ENCODE measurements around the gene STXBP1. TPM values are rescaled to one million over a fixed set of nuclear protein-coding genes. Genes with fewer than 3 reads are reported as not detected.

STXBP1 gene
- total RNA-seq, 2 experiments from 2014 or later = 1.9 to 3.4 TPM

DNA sequence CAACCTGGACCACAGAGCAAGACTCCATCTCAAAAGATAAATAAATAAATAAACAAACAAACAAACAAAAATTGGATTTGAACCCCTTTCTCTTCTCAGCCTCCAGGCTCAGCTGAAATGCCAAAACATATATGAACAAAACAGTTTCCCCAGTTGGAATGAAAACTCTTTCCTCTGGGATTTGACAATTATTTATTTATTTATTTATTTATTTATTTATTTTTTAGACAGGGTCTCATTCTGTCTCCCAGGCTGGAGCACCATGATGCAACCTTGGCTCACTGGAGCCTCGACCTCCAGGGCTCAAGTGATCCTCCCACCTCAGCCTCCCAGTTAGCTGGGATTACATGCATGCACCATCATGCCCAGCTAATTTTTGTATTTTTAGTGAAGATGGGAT is 6.0 kb upstream of the STXBP1 start:
- no peak for DNase-seq
- CTCF ChIA-PET = no interaction called here
- Histone ChIP-seq H3K4me3 (ENCODE audit: low read length) (no peak overlapping the region), H3K4me1 (ENCODE audit: insufficient read depth, low read length) (peaks cover 17% of the 10 kb centered on the region), H3K9me3 (ENCODE audit: control insufficient read depth in 1 of 2, insufficient read depth in 1 of 2, low read length in 2 of 2) (no peaks in the 10 kb centered on the region), H3K36me3 (ENCODE audit: insufficient read depth, low read length) (no peaks in the 10 kb centered on the region), H3K27me3 (ENCODE audit: control insufficient read depth in 1 of 2, insufficient read depth in 2 of 2, low read length in 2 of 2) (peaks cover 6 to 8% of the 10 kb centered on the region in 2 experiments), H3K27ac (ENCODE audit: low read depth in 1 of 2, low read length in 2 of 2) (no peak overlapping the region)
- POLR2A ChIA-PET = no interaction called here
- Mint-ChIP-seq H3K27me3 (peaks cover 37% of the 10 kb centered on the region), H3K4me3 (no peak overlapping the region), H3K36me3 (ENCODE audit: low read depth) (no peaks in the 10 kb centered on the region), H3K9me3 (no peaks in the 10 kb centered on the region), H3K4me1 (ENCODE audit: low read depth) (peaks cover 15% of the 10 kb centered on the region), H3K27ac (no peak overlapping the region)
- intact Hi-C loops (cut with DNase I, micrococcal nuclease) = no loop called here
- no peak for TF ChIP-seq CTCF (IDR thresholded peaks at IDR 0.05)
- ATAC-seq (ENCODE audit: poor library complexity) = no peak

GRCh38 chr9:127608104-127608966 is 3.7 kb upstream of the STXBP1 start:
- DNase-seq (peak; percentile 50 to 93 (median 72)), ATAC-seq (ENCODE audit: poor library complexity) (peak; percentile 60)
- H3K36me3 ChIP-seq (ENCODE audit: insufficient read depth, low read length) = no peaks in the 10 kb centered on the region
- peak overlapping the region; percentile 66 for H3K4me3 ChIP-seq (ENCODE audit: low read length)
- CTCF ChIA-PET = interaction anchor here (0.8 to 1.7 kb wide), 2 partner anchors 19 to 105 kb away, joined by 3 to 6 read pairs; no protein-coding TSS in a partner anchor
- H3K36me3 Mint-ChIP-seq (ENCODE audit: low read depth) = peaks cover 6% of the 10 kb centered on the region
- no peak overlapping the region for H3K27ac ChIP-seq (ENCODE audit: low read depth in 1 of 2, low read length in 2 of 2)
- peak overlapping the region; percentile 74 for H3K27ac Mint-ChIP-seq
- POLR2A ChIA-PET = interaction anchor here (0.5 to 1.3 kb wide), 8 partner anchors 10 to 170 kb away, joined by 3 to 4 read pairs (median 3); partner anchors contain the start of gene SH2D3C
- peak overlapping the region; percentile 86 for H3K4me3 Mint-ChIP-seq
- TF ChIP-seq CTCF (IDR thresholded peaks at IDR 0.05) = no peak
- peaks cover 31% of the 10 kb centered on the region for H3K4me1 ChIP-seq (ENCODE audit: insufficient read depth, low read length)
- H3K4me1 Mint-ChIP-seq (ENCODE audit: low read depth) = peaks cover 26% of the 10 kb centered on the region
- peaks cover 3 to 8% of the 10 kb centered on the region in 2 experiments for H3K27me3 ChIP-seq (ENCODE audit: control insufficient read depth in 1 of 2, insufficient read depth in 2 of 2, low read length in 2 of 2)
- H3K27me3 Mint-ChIP-seq = peaks cover 42% of the 10 kb centered on the region
- H3K9me3 Mint-ChIP-seq = no peaks in the 10 kb centered on the region
- intact Hi-C loops (cut with DNase I, micrococcal nuclease) = no loop called here
- no peaks in the 10 kb centered on the region for H3K9me3 ChIP-seq (ENCODE audit: control insufficient read depth in 1 of 2, insufficient read depth in 1 of 2, low read length in 2 of 2)

- Histone ChIP-seq H3K27ac (ENCODE audit: low read depth in 1 of 2, low read length in 2 of 2) (no peak overlapping the region), H3K9me3 (ENCODE audit: control insufficient read depth in 1 of 2, insufficient read depth in 1 of 2, low read length in 2 of 2) (no peaks in the 10 kb centered on the region), H3K4me1 (ENCODE audit: insufficient read depth, low read length) (peaks cover 35% of the 10 kb centered on the region), H3K36me3 (ENCODE audit: insufficient read depth, low read length) (no peaks in the 10 kb centered on the region), H3K27me3 (ENCODE audit: control insufficient read depth in 1 of 2, insufficient read depth in 2 of 2, low read length in 2 of 2) (peaks cover 0 to 8% of the 10 kb centered on the region in 2 experiments), H3K4me3 (ENCODE audit: low read length) (peak overlapping the region; percentile 57)
- no peak for TF ChIP-seq CTCF (IDR thresholded peaks at IDR 0.05)
- intact Hi-C loops (cut with DNase I, micrococcal nuclease) = loop anchor here (5.0 to 10.0 kb wide), 4 partner anchors 103 to 306 kb away; partner anchors contain the start of genes PTRH1 (in 2 of the 2), TTC16 (in 2 of the 2) and ST6GALNAC4 (in 1 of the 2)
- peak overlapping the region; percentile 45 for H3K27ac Mint-ChIP-seq
- POLR2A ChIA-PET = interaction anchor here (0.7 to 1.4 kb wide), 4 partner anchors 104 to 306 kb away, joined by 3 to 4 read pairs (median 3); partner anchors contain the start of genes PTRH1, TOR2A and TTC16
- ATAC-seq (ENCODE audit: poor library complexity) (peak; percentile 10), DNase-seq (no peak)
- H3K4me3 Mint-ChIP-seq = peak overlapping the region; percentile 99
- H3K27me3 Mint-ChIP-seq = peaks cover 47% of the 10 kb centered on the region
- no peaks in the 10 kb centered on the region for H3K9me3 Mint-ChIP-seq
- CTCF ChIA-PET = interaction anchor here (0.6 to 2.1 kb wide), 3 partner anchors 20 to 123 kb away, joined by 3 to 7 read pairs (median 3); partner anchors contain the start of gene TOR2A
- peaks cover 32% of the 10 kb centered on the region for H3K4me1 Mint-ChIP-seq (ENCODE audit: low read depth)
- H3K36me3 Mint-ChIP-seq (ENCODE audit: low read depth) = peaks cover 6% of the 10 kb centered on the region
Observed at GRCh38 chr9:127611603-127611898, 526 bp upstream of the STXBP1 start.

All from CD4-positive, alpha-beta T cell (primary cell).